Left ventricle myocardium inferior (tissue), 1 donor: Measurements from ENCODE around the gene CACNB2. TPM values are rescaled to one million over a fixed set of nuclear protein-coding genes. Genes with fewer than 3 reads are reported as not detected.
"Not testable (repeated sequence)": the region's sequence is repeated elsewhere in the genome, so short reads cannot be mapped to it uniquely, and the experiment has no call there.

Experiments used
- DNase-seq: peaks from one replicate; pipeline ENCODE4 v3.0.0-alpha.2; 2020
- H3K27ac ChIP-seq: fragments of 200-600 bp; replicated peaks from 2 replicates; pipeline ENCODE4 v1.8.0; 2021
- H3K27me3 ChIP-seq: fragments of 200-600 bp; 2 replicates; pipeline ENCODE4 v1.8.0; 2021; ENCODE audit warnings: low read depth
- H3K36me3 ChIP-seq: fragments of 200-600 bp; 2 replicates; pipeline ENCODE4 v1.8.0; 2021
- H3K4me1 ChIP-seq: fragments of 200-600 bp; 2 replicates; pipeline ENCODE4 v1.8.0; 2021
- H3K4me3 ChIP-seq: fragments of 200-600 bp; 2 replicates; pipeline ENCODE4 v1.8.0; 2021; ENCODE audit warnings: mild to moderate bottlenecking, moderate library complexity
- H3K9me3 ChIP-seq: fragments of 200-600 bp; replicated peaks from 2 replicates; pipeline ENCODE4 v1.8.0; 2021
- intact Hi-C: fragments of 100-400 bp; cut with micrococcal nuclease; formaldehyde crosslinking; loops from one replicate; pipeline ENCODE4 v1.11.0; 2022
- total RNA-seq: library from RNA; stranded (reverse); fragmentation: NEBNext Ultra II Directional; extraction: Animal tissue kit (Norgen Biotek cat#: 25700); gene quantifications from one replicate; pipeline ENCODE4 v1.2.1, GENCODE V29; 2021
- TF ChIP-seq, protein P1 (sequence below): fragments of 200-600 bp; IDR thresholded peaks from 2 replicates; pipeline ENCODE4 v1.8.0; 2021; ENCODE audit warnings: antibody characterized with exemption, mild to moderate bottlenecking, borderline replicate concordance
- donor health status: DM: no; HTN: yes; CAD: no; lungs with severe emphysema.

The CACNB2 gene
- total RNA-seq, 1 donor from 2014 or later, result 38.1 TPM

- Histone ChIP-seq H3K4me3 (no peak overlapping the region), H3K27ac (no peak overlapping the region), H3K9me3 (no peaks in the 10 kb centered on the region), H3K27me3 (no peaks in the 10 kb centered on the region), H3K36me3 (no peaks in the 10 kb centered on the region), H3K4me1 (peaks cover 6% of the 10 kb centered on the region)
- TF ChIP-seq, protein P1, sequence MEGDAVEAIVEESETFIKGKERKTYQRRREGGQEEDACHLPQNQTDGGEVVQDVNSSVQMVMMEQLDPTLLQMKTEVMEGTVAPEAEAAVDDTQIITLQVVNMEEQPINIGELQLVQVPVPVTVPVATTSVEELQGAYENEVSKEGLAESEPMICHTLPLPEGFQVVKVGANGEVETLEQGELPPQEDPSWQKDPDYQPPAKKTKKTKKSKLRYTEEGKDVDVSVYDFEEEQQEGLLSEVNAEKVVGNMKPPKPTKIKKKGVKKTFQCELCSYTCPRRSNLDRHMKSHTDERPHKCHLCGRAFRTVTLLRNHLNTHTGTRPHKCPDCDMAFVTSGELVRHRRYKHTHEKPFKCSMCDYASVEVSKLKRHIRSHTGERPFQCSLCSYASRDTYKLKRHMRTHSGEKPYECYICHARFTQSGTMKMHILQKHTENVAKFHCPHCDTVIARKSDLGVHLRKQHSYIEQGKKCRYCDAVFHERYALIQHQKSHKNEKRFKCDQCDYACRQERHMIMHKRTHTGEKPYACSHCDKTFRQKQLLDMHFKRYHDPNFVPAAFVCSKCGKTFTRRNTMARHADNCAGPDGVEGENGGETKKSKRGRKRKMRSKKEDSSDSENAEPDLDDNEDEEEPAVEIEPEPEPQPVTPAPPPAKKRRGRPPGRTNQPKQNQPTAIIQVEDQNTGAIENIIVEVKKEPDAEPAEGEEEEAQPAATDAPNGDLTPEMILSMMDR, result no peak
- no peak for DNase-seq
- intact Hi-C loops, result no loop called here
Measured at GRCh38 chr10:18164748-18165361, 24.6 kb downstream of the CACNB2 start.

DNA sequence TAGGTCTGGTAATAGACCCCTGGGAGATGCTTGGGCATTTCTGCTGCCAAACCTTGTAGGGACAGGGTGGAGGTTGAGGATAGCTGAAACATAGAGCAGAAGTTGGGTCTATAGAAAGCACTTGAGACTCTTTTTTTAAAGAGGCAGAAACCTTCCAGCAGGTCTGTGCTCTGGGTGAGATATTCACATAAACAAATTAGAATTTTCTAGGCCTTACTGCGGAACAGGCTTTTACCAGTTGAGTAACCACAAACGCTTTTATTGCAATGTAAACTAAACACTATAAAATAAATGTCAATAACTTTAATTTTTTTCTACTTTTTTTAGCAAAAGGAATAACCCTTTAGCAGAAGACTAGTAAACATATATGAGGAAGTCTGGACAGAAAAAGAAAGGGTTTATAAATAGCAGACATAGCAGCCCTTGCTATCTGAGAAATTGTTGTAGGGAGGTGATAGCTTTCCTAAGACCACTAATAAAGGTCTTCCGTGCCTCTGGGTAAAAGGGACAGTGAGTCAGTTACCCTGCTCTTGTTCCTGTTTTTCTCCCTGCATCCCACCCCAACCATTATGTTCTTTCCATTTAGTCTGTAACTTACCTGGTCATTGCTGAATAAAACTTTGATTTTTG, 38.7 kb downstream of the CACNB2 start:
- H3K27me3 ChIP-seq, result no peaks in the 10 kb centered on the region
- TF ChIP-seq, protein P1, result no peak
- intact Hi-C loops, result no loop called here
- peaks cover 25% of the 10 kb centered on the region for H3K4me1 ChIP-seq
- H3K4me3 ChIP-seq, result peak overlapping the region; percentile 46
- DNase-seq, result no peak
- peak overlapping the region; percentile 88 for H3K27ac ChIP-seq
- H3K36me3 ChIP-seq, result no peaks in the 10 kb centered on the region
- no peaks in the 10 kb centered on the region for H3K9me3 ChIP-seq

DNA sequence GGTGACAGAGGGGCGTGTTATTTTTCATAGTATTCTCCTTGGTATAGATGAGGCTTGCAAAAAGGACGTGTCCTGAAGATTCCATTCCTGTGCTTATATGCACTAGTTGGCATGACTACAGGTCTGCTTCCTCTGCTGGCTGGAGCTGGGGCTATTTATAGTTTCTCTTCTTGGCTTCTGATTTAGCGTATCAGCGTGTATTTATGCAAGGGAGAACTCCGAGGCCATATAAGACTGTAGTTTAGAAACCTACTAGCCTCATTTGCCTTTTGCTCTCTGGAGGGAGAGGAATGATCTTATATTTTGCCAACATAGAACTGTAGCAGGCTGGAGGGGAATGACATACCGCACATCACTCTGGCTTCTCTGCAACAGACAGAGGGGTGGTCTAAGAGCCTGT, 39.7 kb downstream of the CACNB2 start:
- Histone ChIP-seq H3K36me3 (no peaks in the 10 kb centered on the region), H3K27ac (peak overlapping the region; percentile 88), H3K9me3 (no peaks in the 10 kb centered on the region), H3K4me3 (peak overlapping the region; percentile 46), H3K4me1 (peaks cover 27% of the 10 kb centered on the region), H3K27me3 (no peaks in the 10 kb centered on the region)
- DNase-seq, result no peak
- TF ChIP-seq, protein P1, result no peak
- intact Hi-C loops, result no loop called here

DNA sequence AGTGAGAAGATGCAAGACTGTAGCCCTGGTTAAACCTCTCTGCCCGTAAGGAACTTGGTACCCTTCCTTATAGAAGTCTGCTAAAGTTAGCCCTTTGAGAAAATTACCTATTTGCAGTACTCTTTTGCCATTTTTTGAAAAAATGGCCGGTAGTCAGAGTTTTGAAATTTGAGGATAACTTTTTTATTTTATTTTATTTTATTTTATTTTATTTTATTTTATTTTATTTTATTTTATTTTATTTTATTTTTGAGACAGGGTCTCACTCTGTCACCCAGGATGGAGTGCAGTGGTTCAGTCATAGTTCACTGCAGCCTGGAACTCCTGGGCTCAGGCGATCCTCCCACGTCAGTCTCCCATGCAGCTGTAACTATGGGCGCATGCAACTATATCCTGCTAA, 41.2 kb downstream of the CACNB2 start:
- H3K4me3 ChIP-seq, H3K9me3 ChIP-seq, H3K27me3 ChIP-seq, H3K36me3 ChIP-seq, H3K27ac ChIP-seq, intact Hi-C loops, DNase-seq: not testable (repeated sequence)
- H3K4me1 ChIP-seq, result peaks cover 35% of the 10 kb centered on the region

GRCh38 chr10:18185621-18186020, 45.4 kb downstream of the CACNB2 start:
- no peaks in the 10 kb centered on the region for H3K9me3 ChIP-seq
- DNase-seq, result no peak
- no peaks in the 10 kb centered on the region for H3K27me3 ChIP-seq
- H3K4me1 ChIP-seq, result peaks cover 23% of the 10 kb centered on the region
- H3K36me3 ChIP-seq, result no peaks in the 10 kb centered on the region
- intact Hi-C loops, result no loop called here
- no peak overlapping the region for H3K27ac ChIP-seq
- TF ChIP-seq, protein P1, result no peak
- H3K4me3 ChIP-seq, result no peak overlapping the region

- no peak overlapping the region for H3K4me3 ChIP-seq
- TF ChIP-seq, protein P1, result no peak
- H3K9me3 ChIP-seq, result no peaks in the 10 kb centered on the region
- DNase-seq, result no peak
- intact Hi-C loops, result no loop called here
- peaks cover 19% of the 10 kb centered on the region for H3K4me1 ChIP-seq
- H3K27me3 ChIP-seq, result no peaks in the 10 kb centered on the region
- no peak overlapping the region for H3K27ac ChIP-seq
- no peaks in the 10 kb centered on the region for H3K36me3 ChIP-seq
Measured at GRCh38 chr10:18190840-18191239, 50.6 kb downstream of the CACNB2 start.
